NCI-H82 treated with DMSO at 0.1 percent for 48 hours (cell line): Measurements from ENCODE around the gene ADGRL3.
"Not testable (repeated sequence)": the region's sequence is repeated elsewhere in the genome, so short reads cannot be mapped to it uniquely, and the experiment has no call there.

Experiments
- DNase-seq: peaks from one replicate; lab custom pipeline; 2025; ENCODE audit not compliant: unreplicated experiment; lab: John Stamatoyannopoulos, UW

Gene ADGRL3

GRCh38 chr4:61772126-61772525 is 572.0 kb downstream of the ADGRL3 start:
- no peak for DNase-seq

- no peak for DNase-seq
These were observed 573.6 kb downstream of the ADGRL3 start for GRCh38 chr4:61773655-61774245.

GRCh38 chr4:61782133-61782532 is 582.0 kb downstream of the ADGRL3 start:
- DNase-seq: no peak

- no peak for DNase-seq
These were observed 582.9 kb downstream of the ADGRL3 start for GRCh38 chr4:61783050-61783449.

- no peak for DNase-seq
These were observed 585.6 kb downstream of the ADGRL3 start for GRCh38 chr4:61785761-61786160.

- no peak for DNase-seq
These were observed 586.1 kb downstream of the ADGRL3 start for GRCh38 chr4:61786211-61786610.

- DNase-seq: no peak
These were observed 595.9 kb downstream of the ADGRL3 start for GRCh38 chr4:61795998-61796397.

GRCh38 chr4:61799794-61800193 is 599.7 kb downstream of the ADGRL3 start:
- DNase-seq: no peak

- DNase-seq: no peak
These were observed 605.1 kb downstream of the ADGRL3 start for GRCh38 chr4:61805227-61805626.

GRCh38 chr4:61805979-61806378 is 605.9 kb downstream of the ADGRL3 start:
- DNase-seq: no peak

GRCh38 chr4:61812171-61812570 is 612.0 kb downstream of the ADGRL3 start:
- DNase-seq: no peak

GRCh38 chr4:61817071-61817470 is 616.9 kb downstream of the ADGRL3 start:
- no peak for DNase-seq

- DNase-seq: no peak
These were observed 620.0 kb downstream of the ADGRL3 start for GRCh38 chr4:61820136-61820535.

GRCh38 chr4:61824454-61824853 is 624.3 kb downstream of the ADGRL3 start:
- no peak for DNase-seq

GRCh38 chr4:61827907-61828391 is 627.8 kb downstream of the ADGRL3 start:
- DNase-seq: no peak

GRCh38 chr4:61828960-61829359 is 628.8 kb downstream of the ADGRL3 start:
- DNase-seq: no peak

GRCh38 chr4:61831987-61832386 is 631.9 kb downstream of the ADGRL3 start:
- no peak for DNase-seq

- DNase-seq: no peak
These were observed 637.3 kb downstream of the ADGRL3 start for GRCh38 chr4:61837395-61837794.

- DNase-seq: no peak
These were observed 637.9 kb downstream of the ADGRL3 start for GRCh38 chr4:61838072-61838471.

GRCh38 chr4:61841714-61842113 is 641.6 kb downstream of the ADGRL3 start:
- no peak for DNase-seq

GRCh38 chr4:61851126-61851525 is 651.0 kb downstream of the ADGRL3 start:
- no peak for DNase-seq

GRCh38 chr4:61852105-61852504 is 652.0 kb downstream of the ADGRL3 start:
- not testable (repeated sequence) for DNase-seq

- no peak for DNase-seq
These were observed 652.9 kb downstream of the ADGRL3 start for GRCh38 chr4:61853041-61853440.
